Aorta (tissue), 5 donors: ENCODE measurements around the gene SNAP29. TPM values are rescaled to one million over a fixed set of nuclear protein-coding genes. Genes with fewer than 3 reads are reported as not detected.
"Not testable (repeated sequence)": the region's sequence is repeated elsewhere in the genome, so short reads cannot be mapped to it uniquely, and the experiment has no call there.

Experiments used
- ATAC-seq: fragments of 200-7000 bp; cut with Tn5 transposase; one replicate; pipeline ENCODE4 v1.9.1; 2022; ENCODE audit warnings: moderate library complexity; ENCODE audit not compliant: low FRiP score
- DNase-seq, 2 donors: peaks; one replicate each; pipeline ENCODE4 v3.0.0-alpha.2; 2020
- H3K27ac ChIP-seq, 2 donors: one replicate each; pipeline ENCODE4 v1.5.1; 2013; ENCODE audit warnings: low read length in 2 of 2, mild to moderate bottlenecking in 2 of 2, moderate library complexity in 2 of 2, control low read depth in 1 of 2, inconsistent platforms in 1 of 2, low read depth in 1 of 2
- H3K27me3 ChIP-seq, 2 donors: one replicate each; pipeline ENCODE4 v1.6.1; 2013; ENCODE audit warnings: control low read depth in 1 of 2, low read length in 1 of 2, mild to moderate bottlenecking in 1 of 2, moderate library complexity in 1 of 2; ENCODE audit not compliant: insufficient read depth in 2 of 2, control insufficient read depth in 1 of 2
- H3K36me3 ChIP-seq, 2 donors: one replicate each; pipeline ENCODE4 v1.6.1; 2013; ENCODE audit warnings: control low read depth in 1 of 2, low read length in 1 of 2, mild to moderate bottlenecking in 1 of 2; ENCODE audit not compliant: insufficient read depth in 2 of 2, control insufficient read depth in 1 of 2
- H3K4me1 ChIP-seq, 2 donors: one replicate each; pipeline ENCODE4 v1.6.1; 2013; ENCODE audit warnings: low read length in 2 of 2, control low read depth in 1 of 2, mild to moderate bottlenecking in 1 of 2, moderate library complexity in 1 of 2; ENCODE audit not compliant: insufficient read depth in 2 of 2, control insufficient read depth in 1 of 2
- H3K4me3 ChIP-seq, 2 donors: one replicate each; pipeline ENCODE4 v1.5.1; 2013; ENCODE audit warnings: low read length in 2 of 2, control low read depth in 1 of 2, mild to moderate bottlenecking in 1 of 2
- H3K9me3 ChIP-seq: one replicate; pipeline ENCODE4 v1.6.1; 2013; ENCODE audit warnings: mild to moderate bottlenecking, low read length; ENCODE audit not compliant: control insufficient read depth
- WGBS, 2 donors: extraction: QIAGEN DNeasy Blood & Tissue Kit; methylation state at CpG; one replicate each; pipeline ENCODE4 v1.1.7; 2013; 5-methylcytosine and 5-hydroxymethylcytosine counted together
- intact Hi-C, 2 donors: fragments of 100-400 bp; cut with DNase I; formaldehyde crosslinking; loops; one replicate each; pipeline versions ENCODE4 v1.14.2 to v1.15.0; 2022
- polyA plus RNA-seq, 2 donors: library from polyadenylated mRNA; stranded (reverse); fragments of 200-250 nt; gene quantifications; one replicate each; pipeline ENCODE4 v1.2.3, GENCODE V29; 2013
- total RNA-seq, 2 donors: library from RNA; stranded (reverse); fragmentation: NEBNext Ultra II Directional; extraction: Animal tissue kit (Norgen Biotek cat#: 25700); gene quantifications; one replicate each; pipeline ENCODE4 v1.2.1, GENCODE V29; 2021
- donor health status: healthy with polysubstance abuse.
- donor health status: Bipolar disorder and iron deficiency.
- donor health status: DM: no; HTN: no; CAD: no.
- donor health status: DM: no; HTN: no; CAD: no.
- donor health status: DM: yes; HTN: yes; CAD: no.

SNAP29 gene
- total and polyA plus RNA-seq, 4 donors: 19.2 to 25.5 (median 22.3) TPM

DNA sequence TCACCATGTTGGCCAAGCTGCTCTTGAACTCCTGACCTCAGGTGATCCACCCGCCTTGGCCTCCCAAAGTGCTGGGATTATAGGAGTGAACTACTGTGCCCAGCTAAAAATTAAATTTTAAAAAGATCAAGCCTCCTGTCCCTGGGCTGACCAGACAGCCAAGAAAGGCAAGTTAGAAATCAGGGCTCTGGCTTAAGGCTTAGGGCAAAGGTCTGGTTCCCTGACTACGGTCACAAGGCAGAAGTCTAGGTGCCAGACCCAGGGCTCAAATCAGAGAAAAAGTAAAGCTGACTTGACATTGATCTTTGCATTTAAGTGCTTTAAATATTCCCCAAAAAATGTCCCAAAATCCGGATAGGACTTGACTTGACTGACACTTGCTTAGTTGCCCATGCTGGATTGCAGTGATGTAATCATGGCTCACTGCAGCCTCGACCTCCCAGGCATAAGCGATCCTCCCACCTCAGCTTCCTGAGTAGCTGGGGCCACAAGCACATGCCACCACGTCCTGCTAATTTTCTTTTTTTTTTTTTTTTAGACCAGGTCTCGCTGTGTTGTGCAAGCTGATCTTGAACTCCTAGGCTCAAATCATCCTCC, 41.1 kb downstream of the SNAP29 start:
- Histone ChIP-seq H3K36me3 (no peaks in the 10 kb centered on the region), H3K9me3 (no peaks in the 10 kb centered on the region), H3K4me1 (no peaks in the 10 kb centered on the region), H3K4me3 (no peak overlapping the region), H3K27ac (no peak overlapping the region), H3K27me3 (no peaks in the 10 kb centered on the region)
- intact Hi-C loops: no loop called here
- 82 to 83% methylated on average over 7 of the region's 7 CpGs for WGBS, 2 donors
- ATAC-seq (no peak), DNase-seq (peak in 1 of 2 donors; percentile 2)

DNA sequence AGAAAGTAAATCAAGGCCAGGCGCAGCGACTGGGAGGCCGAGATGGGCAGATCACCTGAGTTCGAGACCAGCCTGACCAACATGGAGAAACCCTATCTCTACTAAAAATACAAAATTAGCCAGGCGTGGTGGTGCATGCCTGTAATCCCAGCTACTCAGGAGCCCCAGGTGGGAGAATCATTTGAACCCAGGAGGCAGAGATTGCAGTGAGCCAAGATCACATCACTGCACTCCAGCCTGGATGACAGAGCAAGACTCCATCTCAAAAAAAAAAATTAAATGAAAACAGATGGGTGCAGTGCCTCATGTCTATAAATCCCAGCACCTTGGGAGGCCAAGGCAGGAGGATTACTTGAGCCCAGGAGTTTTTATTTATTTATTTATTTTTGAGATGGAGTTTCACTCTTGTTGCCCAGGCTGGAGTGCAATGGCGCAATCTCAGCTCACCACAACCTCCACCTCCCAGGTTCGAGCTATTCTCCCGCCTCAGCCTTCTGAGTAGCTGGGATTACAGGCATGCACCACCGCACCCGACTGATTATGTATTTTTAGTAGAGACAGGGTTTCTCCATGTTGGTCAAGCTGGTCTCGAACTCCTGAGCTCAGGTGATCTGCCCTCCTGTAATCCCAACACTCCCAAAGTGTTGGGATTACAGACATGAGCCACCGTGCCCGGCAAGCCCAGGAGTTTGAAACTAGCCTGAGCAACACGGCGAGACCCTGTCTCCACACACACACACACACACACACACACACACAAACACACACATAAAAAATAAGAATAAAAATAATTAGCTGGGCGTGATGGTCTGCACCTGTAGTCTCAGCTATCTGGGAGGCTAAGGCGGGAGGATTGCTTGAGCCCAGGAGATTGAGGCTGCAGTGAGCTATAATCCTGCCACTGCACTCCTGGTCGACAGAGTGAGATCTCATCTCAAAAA, 42.6 kb downstream of the SNAP29 start:
- ATAC-seq, H3K4me1 ChIP-seq, H3K27me3 ChIP-seq, H3K27ac ChIP-seq, H3K36me3 ChIP-seq, H3K4me3 ChIP-seq, intact Hi-C loops, H3K9me3 ChIP-seq: not testable (repeated sequence)
- peak in 1 of 2 donors; percentile 37 for DNase-seq
- WGBS, 2 donors: 88 to 93% methylated on average over 18 of the region's 18 CpGs

DNA sequence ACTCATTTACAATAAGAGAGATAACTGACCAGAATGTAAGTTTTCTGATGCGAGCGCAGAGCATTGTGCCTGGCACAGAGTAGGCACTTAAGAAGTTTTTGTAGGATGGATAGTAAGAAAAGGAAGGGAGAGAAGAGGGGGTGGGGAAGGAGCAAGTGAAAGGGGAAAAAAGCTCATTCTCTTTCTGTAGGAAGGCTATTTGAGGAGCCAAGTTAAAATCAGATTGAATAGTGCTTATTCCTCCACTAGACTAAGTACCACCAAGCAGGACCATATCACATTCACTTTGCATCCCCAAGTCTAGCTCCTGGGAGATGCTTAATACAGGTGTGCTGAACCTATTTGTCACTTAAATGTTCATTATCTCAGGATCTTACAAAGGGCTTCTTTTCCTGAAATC, 44.3 kb downstream of the SNAP29 start:
- no peak overlapping the region for H3K4me3 ChIP-seq
- 97 to 98% methylated on average over 2 of the region's 2 CpGs for WGBS, 2 donors
- no peaks in the 10 kb centered on the region for H3K9me3 ChIP-seq
- H3K27ac ChIP-seq: no peak overlapping the region
- no peaks in the 10 kb centered on the region for H3K36me3 ChIP-seq
- no peaks in the 10 kb centered on the region for H3K4me1 ChIP-seq
- no peak for ATAC-seq
- intact Hi-C loops: no loop called here
- H3K27me3 ChIP-seq: no peaks in the 10 kb centered on the region
- no peak for DNase-seq

DNA sequence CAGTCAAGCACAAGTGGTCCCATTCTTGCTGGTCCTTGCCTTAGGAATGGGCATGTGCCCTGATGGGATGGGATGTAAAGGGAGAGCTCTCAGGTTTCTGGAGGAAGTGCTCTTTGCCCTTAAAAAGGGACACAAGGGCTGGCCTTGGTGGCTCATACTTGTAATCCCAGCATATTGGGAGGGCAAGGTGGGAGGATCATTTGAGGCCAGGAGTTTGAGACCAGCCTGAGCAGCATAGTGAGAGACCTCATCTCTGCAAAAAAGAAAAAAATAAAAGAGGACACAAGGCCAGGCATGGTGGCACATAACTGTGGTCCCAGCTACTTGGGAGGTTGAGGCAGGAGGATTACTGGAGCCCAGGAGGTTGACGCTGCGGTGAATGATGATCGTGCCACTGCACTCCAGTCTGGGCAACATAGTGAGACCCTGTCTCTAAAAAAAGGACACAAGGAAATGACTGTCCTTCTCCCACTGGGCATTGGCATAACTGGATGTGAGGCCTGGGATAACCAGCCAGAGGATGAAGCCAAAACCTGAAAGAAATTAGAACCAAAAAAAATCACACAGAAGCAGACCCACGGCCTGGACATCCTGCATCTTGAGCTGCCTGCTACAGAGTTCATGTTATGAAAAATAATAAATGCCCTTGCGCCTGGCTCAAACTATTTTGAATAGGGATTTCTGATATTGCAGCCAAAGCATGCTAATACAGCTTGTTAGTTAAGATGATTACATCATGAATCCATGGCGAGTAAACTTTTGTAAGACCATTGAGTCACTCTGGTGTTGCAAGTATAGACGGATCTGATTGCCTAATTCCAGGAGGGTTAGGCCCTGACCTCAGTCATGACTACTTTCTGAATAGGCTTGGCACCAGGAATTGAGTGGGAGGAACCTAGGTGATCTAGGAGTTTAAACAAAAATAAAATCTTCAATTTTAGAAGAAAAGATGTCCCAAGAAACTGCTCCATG, 45.5 kb downstream of the SNAP29 start:
- no peaks in the 10 kb centered on the region for H3K9me3 ChIP-seq
- 88 to 89% methylated on average over 7 of the region's 7 CpGs for WGBS, 2 donors
- intact Hi-C loops: no loop called here
- peak in 1 of 2 donors; percentile 30 for DNase-seq
- H3K4me3 ChIP-seq: no peak overlapping the region
- ATAC-seq: peak; percentile 41
- no peaks in the 10 kb centered on the region for H3K4me1 ChIP-seq
- H3K36me3 ChIP-seq: no peaks in the 10 kb centered on the region
- H3K27ac ChIP-seq: no peak overlapping the region
- H3K27me3 ChIP-seq: no peaks in the 10 kb centered on the region

DNA sequence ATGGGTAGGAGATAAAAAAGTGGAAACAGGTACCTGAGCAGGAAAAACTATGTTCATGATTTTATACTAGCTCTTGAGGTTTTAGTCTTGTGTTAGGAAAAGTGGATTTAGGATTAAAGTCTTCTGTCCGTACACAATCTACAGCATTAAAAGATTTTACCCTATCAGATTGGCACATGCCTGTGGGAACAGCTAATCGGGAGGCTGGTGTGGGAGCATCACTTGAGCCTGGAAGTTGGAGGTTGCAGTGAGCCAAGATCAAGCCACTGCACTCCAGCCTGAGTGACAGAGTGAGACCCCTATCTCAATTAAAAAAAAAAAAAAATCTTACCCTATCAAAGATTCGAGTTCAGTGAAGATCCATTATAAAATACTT, 46.2 kb downstream of the SNAP29 start:
- no peaks in the 10 kb centered on the region for H3K4me1 ChIP-seq
- 72 to 73% methylated on average over 3 of the region's 3 CpGs for WGBS, 2 donors
- no peak overlapping the region for H3K4me3 ChIP-seq
- H3K9me3 ChIP-seq: no peaks in the 10 kb centered on the region
- no peaks in the 10 kb centered on the region for H3K27me3 ChIP-seq
- H3K27ac ChIP-seq: no peak overlapping the region
- DNase-seq: peak in 1 of 2 donors; percentile 10
- intact Hi-C loops: no loop called here
- no peak for ATAC-seq
- H3K36me3 ChIP-seq: no peaks in the 10 kb centered on the region

DNA sequence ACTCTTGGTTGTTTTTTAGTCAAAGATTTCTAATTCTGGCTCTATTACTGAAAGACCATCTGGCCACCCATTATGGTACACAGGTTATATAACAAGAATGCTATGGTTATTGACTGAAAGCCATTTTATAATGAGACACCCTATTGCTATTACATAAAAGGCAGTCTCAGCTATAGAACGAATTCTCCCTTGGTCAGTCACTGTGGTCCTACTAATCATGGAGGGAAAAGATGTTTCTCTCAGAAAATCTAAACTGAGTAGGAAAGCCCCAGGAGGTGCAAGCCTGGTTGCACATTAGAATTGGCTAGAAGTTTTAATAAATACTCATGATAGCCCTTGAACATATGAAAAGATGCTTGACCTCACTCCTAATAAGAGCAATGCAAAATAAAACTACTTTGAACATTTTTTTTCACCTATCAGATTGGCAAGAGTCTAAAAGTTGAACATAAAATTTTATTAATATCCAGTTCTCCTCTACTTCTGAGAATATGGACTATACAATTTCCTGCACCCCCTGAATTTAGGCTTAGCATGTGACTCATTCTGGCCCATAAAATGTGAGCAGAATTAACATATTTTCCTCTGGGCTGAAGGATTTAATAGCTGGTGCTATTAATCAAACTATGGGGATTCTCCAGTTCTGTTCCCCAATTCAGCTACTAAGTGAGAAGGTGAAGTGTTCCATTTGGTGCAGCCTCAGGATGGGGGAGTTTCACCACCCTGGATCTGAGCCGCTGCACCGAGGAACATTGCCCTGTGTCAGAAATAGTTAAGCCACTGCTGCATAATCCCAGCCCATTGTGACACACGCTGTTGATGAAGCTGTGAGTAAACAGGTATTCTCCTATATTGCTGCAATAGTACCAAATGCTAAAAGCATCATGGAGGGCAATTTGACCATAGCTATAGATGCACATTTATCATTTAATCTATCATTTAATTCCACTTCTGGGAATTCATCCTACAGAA, 46.9 kb downstream of the SNAP29 start:
- H3K27me3 ChIP-seq: no peaks in the 10 kb centered on the region
- H3K27ac ChIP-seq: no peak overlapping the region
- no peak for ATAC-seq
- H3K9me3 ChIP-seq: no peaks in the 10 kb centered on the region
- no peak overlapping the region for H3K4me3 ChIP-seq
- intact Hi-C loops: no loop called here
- 61 to 63% methylated on average over 4 of the region's 4 CpGs for WGBS, 2 donors
- H3K36me3 ChIP-seq: no peaks in the 10 kb centered on the region
- no peaks in the 10 kb centered on the region for H3K4me1 ChIP-seq
- DNase-seq: peak in 1 of 2 donors; percentile 1

DNA sequence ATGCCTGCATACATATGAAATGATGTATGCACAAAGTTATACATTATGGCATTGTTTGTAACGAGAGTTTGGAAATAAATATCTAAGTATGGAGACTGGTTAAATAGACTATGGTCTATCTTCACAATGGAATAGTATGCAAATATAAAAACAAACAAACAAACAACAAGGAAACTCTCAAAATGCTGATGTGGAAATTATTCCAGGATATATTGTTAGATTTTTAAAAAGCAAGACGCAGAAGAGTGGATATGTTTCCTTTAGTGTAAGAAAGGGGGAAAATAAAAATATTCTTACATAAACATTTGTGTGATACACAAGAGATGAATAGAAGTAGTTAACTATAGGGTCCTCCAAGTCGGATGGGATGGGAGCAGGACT, 47.6 kb downstream of the SNAP29 start:
- Histone ChIP-seq H3K9me3 (no peaks in the 10 kb centered on the region), H3K4me3 (no peak overlapping the region), H3K27me3 (no peaks in the 10 kb centered on the region), H3K4me1 (no peaks in the 10 kb centered on the region), H3K36me3 (no peaks in the 10 kb centered on the region), H3K27ac (no peak overlapping the region)
- intact Hi-C loops: no loop called here
- ATAC-seq (no peak), DNase-seq (no peak)
- 74 to 76% methylated on average over 3 of the region's 3 CpGs for WGBS, 2 donors

DNA sequence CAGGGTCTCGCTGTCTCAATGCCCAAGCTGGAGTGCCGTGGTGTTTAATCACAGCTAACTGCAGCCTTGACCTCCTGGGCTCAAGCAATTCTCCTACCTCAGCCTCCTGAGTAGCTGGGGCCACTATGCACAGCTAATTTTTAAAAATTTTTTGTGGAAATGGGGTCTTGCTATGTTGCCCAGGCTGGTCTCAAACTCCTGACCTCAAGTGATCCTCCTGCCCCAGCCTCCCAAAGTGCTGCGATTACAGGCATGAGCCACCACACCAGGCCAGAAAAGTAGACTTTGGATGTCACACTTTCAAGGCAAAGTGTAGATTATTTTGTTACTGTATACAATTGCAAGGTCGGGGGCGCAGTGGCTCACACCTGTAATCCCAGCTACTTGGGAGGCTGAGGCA, 49.9 kb downstream of the SNAP29 start:
- peak in 1 of 2 donors; percentile 27 for DNase-seq
- H3K27ac ChIP-seq, intact Hi-C loops, H3K4me1 ChIP-seq, H3K27me3 ChIP-seq, H3K9me3 ChIP-seq, ATAC-seq, H3K4me3 ChIP-seq, H3K36me3 ChIP-seq: not testable (repeated sequence)
- 94 to 95% methylated on average over 5 of the region's 5 CpGs for WGBS, 2 donors
